Fibroblast of mammary gland (primary cell): ENCODE results near the gene SRPK1.

Source experiments
- DNase-seq: peaks from one replicate; pipeline ENCODE4 v3.0.0-alpha.2; 2010; ENCODE audit warnings: low read depth
- H3K4me3 ChIP-seq: 2 replicates; pipeline ENCODE4 v1.5.1; 2011; ENCODE audit warnings: low read depth, mild to moderate bottlenecking, low read length, moderate library complexity; ENCODE audit not compliant: control insufficient read depth
- TF ChIP-seq, protein P1 (sequence below): conservative IDR thresholded peaks from 2 replicates; pipeline ENCODE4 v1.5.1; 2011; ENCODE audit warnings: low read depth, low read length, inconsistent platforms; ENCODE audit not compliant: control insufficient read depth, insufficient read depth

SRPK1 gene

DNA sequence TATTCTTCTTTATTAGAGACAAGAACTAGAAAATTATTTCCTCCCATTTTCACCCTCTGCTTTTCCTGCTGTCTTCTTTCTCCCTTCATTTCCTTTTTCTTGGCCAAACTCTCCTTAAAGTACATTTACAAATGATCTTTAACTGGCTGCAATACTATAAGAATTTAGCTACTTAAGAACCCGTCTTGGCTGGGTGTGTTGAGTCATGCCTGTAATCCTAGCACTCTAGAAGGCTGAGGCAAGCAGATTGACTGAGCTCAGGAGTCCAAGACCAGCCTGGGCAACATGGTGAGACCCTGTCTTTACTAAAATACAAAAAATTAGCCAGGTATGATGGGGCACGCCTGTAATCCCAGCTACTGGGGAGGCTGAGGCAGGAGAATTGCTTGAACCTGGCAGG, 39.3 kb upstream of the SRPK1 start:
- TF ChIP-seq, protein P1, sequence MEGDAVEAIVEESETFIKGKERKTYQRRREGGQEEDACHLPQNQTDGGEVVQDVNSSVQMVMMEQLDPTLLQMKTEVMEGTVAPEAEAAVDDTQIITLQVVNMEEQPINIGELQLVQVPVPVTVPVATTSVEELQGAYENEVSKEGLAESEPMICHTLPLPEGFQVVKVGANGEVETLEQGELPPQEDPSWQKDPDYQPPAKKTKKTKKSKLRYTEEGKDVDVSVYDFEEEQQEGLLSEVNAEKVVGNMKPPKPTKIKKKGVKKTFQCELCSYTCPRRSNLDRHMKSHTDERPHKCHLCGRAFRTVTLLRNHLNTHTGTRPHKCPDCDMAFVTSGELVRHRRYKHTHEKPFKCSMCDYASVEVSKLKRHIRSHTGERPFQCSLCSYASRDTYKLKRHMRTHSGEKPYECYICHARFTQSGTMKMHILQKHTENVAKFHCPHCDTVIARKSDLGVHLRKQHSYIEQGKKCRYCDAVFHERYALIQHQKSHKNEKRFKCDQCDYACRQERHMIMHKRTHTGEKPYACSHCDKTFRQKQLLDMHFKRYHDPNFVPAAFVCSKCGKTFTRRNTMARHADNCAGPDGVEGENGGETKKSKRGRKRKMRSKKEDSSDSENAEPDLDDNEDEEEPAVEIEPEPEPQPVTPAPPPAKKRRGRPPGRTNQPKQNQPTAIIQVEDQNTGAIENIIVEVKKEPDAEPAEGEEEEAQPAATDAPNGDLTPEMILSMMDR, result no peak
- DNase-seq, result peak; percentile 26

DNA sequence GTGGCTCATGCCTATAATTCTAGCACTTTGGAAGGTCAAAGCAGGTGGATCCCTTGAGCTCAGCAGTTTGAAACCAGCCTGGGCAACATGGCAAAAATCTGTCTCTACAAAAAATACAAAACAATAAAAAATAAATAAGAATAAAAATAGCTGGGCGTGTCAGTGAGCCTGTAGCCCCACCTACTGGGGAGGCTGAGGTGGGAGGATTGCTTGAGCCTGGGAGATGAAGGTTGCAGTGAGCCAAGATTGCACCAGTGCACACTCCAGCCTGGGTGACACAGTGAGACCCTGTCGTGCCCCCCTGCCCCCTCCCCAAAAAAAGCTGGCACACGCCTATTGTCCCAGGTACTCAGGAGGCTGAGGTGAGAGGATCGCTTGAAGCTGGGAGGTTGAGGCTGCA, 35.1 kb upstream of the SRPK1 start:
- no peak overlapping the region for H3K4me3 ChIP-seq
- no peak for DNase-seq
- TF ChIP-seq, protein P1, result peak; percentile 26

More for the DNA sequence above, 39.3 kb upstream of the SRPK1 start:
- H3K4me3 ChIP-seq, result no peak overlapping the region

DNA sequence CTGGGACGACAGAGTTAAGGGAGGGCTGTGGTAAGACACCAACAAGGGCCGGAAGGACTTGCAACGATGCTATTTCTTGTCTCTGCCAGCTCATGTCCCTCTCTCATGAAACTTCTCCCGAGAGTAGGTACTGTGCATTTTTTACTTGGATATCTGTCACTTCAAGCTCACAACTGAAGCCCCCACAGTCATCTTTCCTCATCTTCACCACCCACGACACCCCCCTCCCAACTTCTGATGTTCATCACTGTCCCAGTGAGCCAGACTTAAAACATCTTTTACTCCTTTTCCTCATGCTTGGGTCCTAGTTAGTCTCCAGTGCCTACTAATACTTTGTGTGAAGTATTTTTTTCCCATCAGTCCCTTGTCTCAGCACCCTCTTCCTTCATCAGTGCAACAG, 34.6 kb upstream of the SRPK1 start:
- DNase-seq, result no peak
- TF ChIP-seq, protein P1, result no peak
- H3K4me3 ChIP-seq, result no peak overlapping the region

DNA sequence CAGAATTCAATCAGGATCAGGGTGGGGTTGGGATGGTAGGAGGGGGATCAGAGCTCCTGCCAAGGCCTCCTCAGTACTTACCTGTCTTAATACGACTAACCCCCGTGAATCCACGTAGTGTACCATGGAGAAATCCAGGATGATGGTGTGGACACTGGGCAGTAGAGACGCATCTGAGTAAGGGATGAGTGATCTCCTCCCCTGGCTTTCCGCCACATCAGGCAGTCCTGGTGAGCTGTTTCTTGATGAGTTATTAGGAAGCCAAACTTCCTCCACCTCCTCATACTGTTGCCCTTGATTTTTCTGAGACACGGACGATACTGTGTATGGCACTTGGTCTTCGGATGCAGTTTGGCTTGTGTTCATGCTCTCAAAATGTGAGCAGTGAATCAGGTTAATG, 34.2 kb upstream of the SRPK1 start:
- TF ChIP-seq, protein P1, result no peak

DNA sequence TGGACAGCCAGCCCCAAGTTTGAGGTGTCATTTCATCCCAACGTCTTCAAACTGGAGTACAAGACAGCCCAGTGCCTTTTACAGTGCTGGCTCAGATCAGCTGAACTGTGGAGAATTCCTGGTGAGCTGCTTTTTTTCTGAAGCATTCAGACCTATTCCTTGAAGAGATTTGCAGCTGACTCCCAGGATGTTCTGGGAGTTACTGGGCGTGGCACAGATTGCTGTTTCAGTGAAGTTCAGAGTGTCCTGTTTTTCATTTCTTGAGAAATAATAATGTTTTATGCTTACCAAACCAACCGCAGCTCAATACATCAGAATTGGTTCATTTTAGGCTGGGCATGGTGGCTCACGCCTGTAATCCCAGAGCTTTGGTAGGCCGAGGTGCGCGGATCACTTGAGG, 33.4 kb upstream of the SRPK1 start:
- TF ChIP-seq, protein P1, result no peak
- no peak overlapping the region for H3K4me3 ChIP-seq
- no peak for DNase-seq

More for the DNA sequence above, 34.2 kb upstream of the SRPK1 start:
- peak; percentile 86 for DNase-seq
- H3K4me3 ChIP-seq, result no peak overlapping the region

DNA sequence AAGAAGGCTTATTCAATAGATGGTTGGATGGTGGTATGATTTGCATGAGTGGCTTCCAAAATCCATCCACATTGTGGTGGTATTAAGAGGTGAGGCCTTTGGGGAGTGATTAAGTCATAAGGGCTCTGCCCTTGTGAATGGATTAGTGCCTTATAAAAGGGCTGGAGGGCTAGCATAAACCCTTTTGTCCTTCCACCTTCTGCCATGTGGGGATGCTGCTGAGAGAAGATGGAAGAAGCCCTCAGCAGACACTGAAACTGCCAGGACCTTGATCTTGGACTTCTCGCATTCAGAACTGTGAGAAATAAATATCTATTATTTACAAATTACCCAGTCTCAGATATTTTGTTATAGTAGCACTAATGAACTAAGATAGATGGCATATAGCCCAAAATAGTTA, 27.8 kb upstream of the SRPK1 start:
- peak; percentile 41 for DNase-seq
- TF ChIP-seq, protein P1, result peak; percentile 49
- H3K4me3 ChIP-seq, result no peak overlapping the region

DNA sequence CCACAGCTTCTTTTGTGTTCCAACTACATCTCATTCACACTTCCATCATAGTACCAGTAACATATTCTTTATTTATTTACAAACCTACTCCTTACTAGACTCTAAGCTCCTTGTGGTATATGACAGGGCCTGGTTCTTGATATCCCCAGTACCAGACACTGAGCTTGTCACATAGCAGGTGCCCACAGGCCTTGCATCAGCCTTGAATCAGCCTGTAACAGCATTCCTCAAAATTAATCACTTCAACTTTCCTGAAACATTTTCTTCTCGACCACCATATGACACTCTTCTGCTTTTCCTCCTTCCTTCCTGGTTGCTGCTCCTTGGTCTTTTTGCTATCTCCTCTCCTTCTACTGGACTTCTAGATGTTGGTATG, 24.7 kb upstream of the SRPK1 start:
- TF ChIP-seq, protein P1, result no peak
- DNase-seq, result peak; percentile 33

More for the DNA sequence above, 24.7 kb upstream of the SRPK1 start:
- no peak overlapping the region for H3K4me3 ChIP-seq
